HAP-1 (cell line): ENCODE data around the gene FAM209B.
A peak's percentile ranks its signal among the peaks of the same experiment; 100 is the strongest.
"Not testable (repeated sequence)": the region's sequence is repeated elsewhere in the genome, so short reads cannot be mapped to it uniquely, and the experiment has no call there.

Experiments
- DNase-seq, 2 experiments: peaks; one replicate each; pipeline ENCODE4 v3.0.0-alpha.2; 2016 to 2020; ENCODE audit warnings: low spot score in 2 of 2
- H3K27me3 ChIP-seq: fragments of 250-450 bp; sonication (Bioruptor Pico); 2 replicates; pipeline ENCODE4 v1.5.1; 2020; ENCODE audit warnings: low read depth, mild to moderate bottlenecking, moderate library complexity
- H3K36me3 ChIP-seq: fragments of 250-450 bp; sonication (Bioruptor Pico); replicated peaks from 2 replicates; pipeline ENCODE4 v1.5.1; 2020; ENCODE audit warnings: mild to moderate bottlenecking
- H3K4me1 ChIP-seq: fragments of 250-450 bp; sonication (Bioruptor Pico); 2 replicates; pipeline ENCODE4 v1.5.1; 2020; ENCODE audit warnings: mild to moderate bottlenecking
- H3K4me3 ChIP-seq: fragments of 250-450 bp; sonication (Bioruptor Pico); 2 replicates; pipeline ENCODE4 v1.5.1; 2020; ENCODE audit warnings: mild to moderate bottlenecking, moderate library complexity
- H3K9me3 ChIP-seq: fragments of 250-450 bp; sonication (Bioruptor Pico); 2 replicates; pipeline ENCODE4 v1.5.1; 2020; ENCODE audit warnings: mild to moderate bottlenecking, moderate library complexity
- in situ Hi-C: fragments of 300-500 bp; cut with MboI; formaldehyde crosslinking; loops from 3 replicates; pipeline ENCODE4 v1.14.3; 2020; ENCODE audit warnings: low sequenced_read_pairs, inconsistent platforms, mixed read lengths

The FAM209B gene

GRCh38 chr20:56532946-56533345, at the start of gene FAM209B:
TSS of gene FAM209B (plus strand) at chr20:56533246. CDS start at chr20:56533342, 96 bp downstream.
- in situ Hi-C loops, H3K4me3 ChIP-seq, DNase-seq, H3K4me1 ChIP-seq, H3K9me3 ChIP-seq, H3K36me3 ChIP-seq, H3K27me3 ChIP-seq: not testable (repeated sequence)

GRCh38 chr20:56483970-56484369, 49.1 kb upstream of the FAM209B start:
- H3K27me3 ChIP-seq = no peaks in the 10 kb centered on the region
- no peak for DNase-seq
- H3K4me1 ChIP-seq = no peaks in the 10 kb centered on the region
- peaks cover 56% of the 10 kb centered on the region for H3K36me3 ChIP-seq
- in situ Hi-C loops = no loop called here
- H3K9me3 ChIP-seq = no peaks in the 10 kb centered on the region
- H3K4me3 ChIP-seq = no peak overlapping the region

- Histone ChIP-seq H3K9me3 (no peaks in the 10 kb centered on the region), H3K4me1 (no peaks in the 10 kb centered on the region), H3K4me3 (no peak overlapping the region), H3K36me3 (peaks cover 35% of the 10 kb centered on the region), H3K27me3 (no peaks in the 10 kb centered on the region)
- in situ Hi-C loops = no loop called here
- DNase-seq = no peak
Measured at GRCh38 chr20:56487216-56487615, 45.8 kb upstream of the FAM209B start.

GRCh38 chr20:56488566-56488965, 44.5 kb upstream of the FAM209B start:
- no peaks in the 10 kb centered on the region for H3K27me3 ChIP-seq
- H3K4me1 ChIP-seq = no peaks in the 10 kb centered on the region
- in situ Hi-C loops = no loop called here
- DNase-seq = no peak
- peaks cover 27% of the 10 kb centered on the region for H3K36me3 ChIP-seq
- no peaks in the 10 kb centered on the region for H3K9me3 ChIP-seq
- H3K4me3 ChIP-seq = no peak overlapping the region

GRCh38 chr20:56501116-56501515, 31.9 kb upstream of the FAM209B start:
- no peak overlapping the region for H3K4me3 ChIP-seq
- H3K9me3 ChIP-seq = no peaks in the 10 kb centered on the region
- no peaks in the 10 kb centered on the region for H3K4me1 ChIP-seq
- DNase-seq = no peak
- peaks cover 4% of the 10 kb centered on the region; the same call in 1 of the 2 replicates for H3K36me3 ChIP-seq
- H3K27me3 ChIP-seq = no peaks in the 10 kb centered on the region
- in situ Hi-C loops = no loop called here

- Histone ChIP-seq H3K9me3 (no peaks in the 10 kb centered on the region), H3K27me3 (no peaks in the 10 kb centered on the region), H3K4me3 (no peak overlapping the region), H3K36me3 (no peaks in the 10 kb centered on the region), H3K4me1 (no peaks in the 10 kb centered on the region)
- no peak for DNase-seq
- in situ Hi-C loops = no loop called here
Measured at GRCh38 chr20:56503916-56504315, 29.1 kb upstream of the FAM209B start.

GRCh38 chr20:56504373-56505005, 28.6 kb upstream of the FAM209B start:
- DNase-seq = peak in 1 of 2 experiments; percentile 48
- Histone ChIP-seq H3K27me3 (no peaks in the 10 kb centered on the region), H3K4me3 (no peak overlapping the region), H3K9me3 (no peaks in the 10 kb centered on the region), H3K36me3 (no peaks in the 10 kb centered on the region), H3K4me1 (no peaks in the 10 kb centered on the region)
- in situ Hi-C loops = no loop called here

- Histone ChIP-seq H3K4me3 (no peak overlapping the region), H3K9me3 (no peaks in the 10 kb centered on the region), H3K36me3 (no peaks in the 10 kb centered on the region), H3K27me3 (no peaks in the 10 kb centered on the region), H3K4me1 (no peaks in the 10 kb centered on the region)
- no peak for DNase-seq
- in situ Hi-C loops = no loop called here
Measured at GRCh38 chr20:56506103-56506502, 26.9 kb upstream of the FAM209B start.

- H3K4me3 ChIP-seq = no peak overlapping the region
- H3K9me3 ChIP-seq = no peaks in the 10 kb centered on the region
- in situ Hi-C loops = no loop called here
- peaks cover 5% of the 10 kb centered on the region for H3K36me3 ChIP-seq
- H3K4me1 ChIP-seq = no peaks in the 10 kb centered on the region
- H3K27me3 ChIP-seq = no peaks in the 10 kb centered on the region
- DNase-seq = no peak
Measured at GRCh38 chr20:56511926-56512325, 21.1 kb upstream of the FAM209B start.

GRCh38 chr20:56513161-56514150, 19.6 kb upstream of the FAM209B start:
- Histone ChIP-seq H3K9me3 (no peaks in the 10 kb centered on the region), H3K4me3 (no peak overlapping the region), H3K27me3 (no peaks in the 10 kb centered on the region), H3K4me1 (no peaks in the 10 kb centered on the region), H3K36me3 (peaks cover 10% of the 10 kb centered on the region)
- in situ Hi-C loops = no loop called here
- no peak for DNase-seq

- no peaks in the 10 kb centered on the region for H3K27me3 ChIP-seq
- DNase-seq = no peak
- H3K4me3 ChIP-seq = no peak overlapping the region
- H3K4me1 ChIP-seq = no peaks in the 10 kb centered on the region
- H3K36me3 ChIP-seq = peaks cover 24% of the 10 kb centered on the region
- in situ Hi-C loops = no loop called here
- no peaks in the 10 kb centered on the region for H3K9me3 ChIP-seq
Measured at GRCh38 chr20:56516631-56517030, 16.4 kb upstream of the FAM209B start.

- no peak overlapping the region for H3K4me3 ChIP-seq
- peaks cover 24% of the 10 kb centered on the region for H3K36me3 ChIP-seq
- DNase-seq = no peak
- H3K27me3 ChIP-seq = no peaks in the 10 kb centered on the region
- H3K9me3 ChIP-seq = no peaks in the 10 kb centered on the region
- in situ Hi-C loops = no loop called here
- H3K4me1 ChIP-seq = no peaks in the 10 kb centered on the region
Measured at GRCh38 chr20:56517211-56517610, 15.8 kb upstream of the FAM209B start.

- in situ Hi-C loops = no loop called here
- H3K4me3 ChIP-seq = no peak overlapping the region
- no peaks in the 10 kb centered on the region for H3K4me1 ChIP-seq
- no peaks in the 10 kb centered on the region for H3K27me3 ChIP-seq
- no peaks in the 10 kb centered on the region for H3K9me3 ChIP-seq
- DNase-seq = no peak
- H3K36me3 ChIP-seq = peaks cover 24% of the 10 kb centered on the region
Measured at GRCh38 chr20:56517641-56518040, 15.4 kb upstream of the FAM209B start.

GRCh38 chr20:56518126-56518525, 14.9 kb upstream of the FAM209B start:
- DNase-seq = no peak
- H3K4me3 ChIP-seq = no peak overlapping the region
- H3K36me3 ChIP-seq = peaks cover 24% of the 10 kb centered on the region
- no peaks in the 10 kb centered on the region for H3K9me3 ChIP-seq
- in situ Hi-C loops = no loop called here
- H3K4me1 ChIP-seq = no peaks in the 10 kb centered on the region
- H3K27me3 ChIP-seq = no peaks in the 10 kb centered on the region
